GM18520 (cell line): ENCODE measurements around the gene THEM4.

ENCODE experiments used
- ATAC-seq: cut with Tn5 transposase; IDR thresholded peaks from one replicate; pipeline ENCODE4 v1.9.1; 2021; ENCODE audit not compliant: unreplicated experiment

The THEM4 gene

DNA sequence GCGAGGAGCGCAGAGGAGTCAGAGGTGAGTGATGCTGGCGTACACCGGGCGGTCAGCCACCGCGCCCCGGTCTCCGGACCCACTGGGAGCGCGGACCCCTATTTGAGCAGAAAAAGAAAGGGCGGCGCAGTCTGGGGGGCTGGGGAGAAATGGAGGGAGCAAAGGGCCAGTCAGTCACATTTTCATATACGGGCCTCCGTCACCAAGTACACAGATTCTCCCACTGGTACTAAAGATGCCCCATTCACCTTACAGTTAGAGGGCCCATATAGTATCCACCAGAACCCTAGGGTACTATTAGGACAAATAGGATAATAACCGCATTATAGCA is 70.3 kb downstream of the THEM4 start:
- no peak for ATAC-seq

DNA sequence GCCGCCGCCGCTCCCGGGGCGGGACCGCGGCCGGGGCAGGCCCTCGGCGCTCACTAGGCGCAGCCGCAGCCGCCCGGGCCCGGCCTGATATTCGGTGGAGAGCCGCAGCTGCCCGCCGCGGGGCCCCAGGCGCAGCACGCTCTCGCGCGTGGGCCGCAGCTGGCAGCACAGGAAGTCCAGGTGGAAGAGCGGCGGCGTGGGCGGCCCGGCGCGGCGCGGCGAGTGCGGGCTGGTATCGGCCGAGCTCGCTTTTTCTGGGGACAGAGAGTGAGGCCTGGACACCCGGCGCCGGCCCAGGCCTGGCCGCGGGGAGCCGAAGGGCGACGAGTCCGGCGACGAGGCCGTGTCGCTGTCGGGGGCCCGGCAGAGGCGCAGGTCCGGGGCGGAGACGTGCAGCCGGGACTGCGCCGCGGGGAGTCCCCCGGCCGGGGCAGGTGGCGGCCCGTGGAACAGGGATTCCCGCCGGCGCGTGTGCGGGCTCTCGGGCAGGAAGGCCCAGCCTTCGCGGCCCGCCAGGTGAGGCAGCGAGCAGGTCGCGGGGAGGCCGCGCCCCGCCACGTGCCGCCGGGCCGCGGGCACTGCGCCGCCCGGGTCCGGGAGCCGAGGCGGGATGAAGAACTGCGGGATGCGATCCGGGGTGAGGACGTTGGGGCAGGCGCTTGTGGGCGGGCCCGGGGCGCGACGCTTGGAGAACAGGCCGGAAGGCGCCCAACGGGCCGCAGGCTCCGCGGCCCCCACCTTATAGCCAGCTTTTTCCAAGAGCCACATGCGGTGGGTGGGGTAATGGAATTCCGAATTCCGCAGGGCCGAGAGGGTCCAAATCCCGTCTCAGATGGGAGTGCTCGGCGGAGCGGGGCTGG is 70.9 kb downstream of the THEM4 start:
- no peak for ATAC-seq

DNA sequence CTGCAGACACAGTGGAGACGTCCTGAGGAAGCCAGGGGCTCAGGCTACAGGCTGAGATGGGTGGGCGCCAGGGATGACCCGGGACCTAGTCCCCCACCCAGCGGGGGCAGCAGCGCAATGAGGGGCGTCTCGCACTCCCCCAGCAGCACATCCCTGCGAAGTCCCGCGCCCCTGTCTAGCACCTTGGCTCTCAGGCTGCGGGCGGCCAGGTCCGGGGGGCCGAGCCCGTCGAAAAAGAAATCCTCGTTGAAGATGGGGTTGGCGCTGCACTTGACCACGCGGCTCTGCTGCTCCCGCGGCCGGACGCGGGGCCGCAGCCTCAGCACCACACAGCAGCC is 71.5 kb downstream of the THEM4 start:
- no peak for ATAC-seq

GRCh38 chr1:151837197-151837596 is 72.1 kb downstream of the THEM4 start:
- no peak for ATAC-seq

- ATAC-seq = no peak
Observed at GRCh38 chr1:151835596-151835995, 73.7 kb downstream of the THEM4 start.

DNA sequence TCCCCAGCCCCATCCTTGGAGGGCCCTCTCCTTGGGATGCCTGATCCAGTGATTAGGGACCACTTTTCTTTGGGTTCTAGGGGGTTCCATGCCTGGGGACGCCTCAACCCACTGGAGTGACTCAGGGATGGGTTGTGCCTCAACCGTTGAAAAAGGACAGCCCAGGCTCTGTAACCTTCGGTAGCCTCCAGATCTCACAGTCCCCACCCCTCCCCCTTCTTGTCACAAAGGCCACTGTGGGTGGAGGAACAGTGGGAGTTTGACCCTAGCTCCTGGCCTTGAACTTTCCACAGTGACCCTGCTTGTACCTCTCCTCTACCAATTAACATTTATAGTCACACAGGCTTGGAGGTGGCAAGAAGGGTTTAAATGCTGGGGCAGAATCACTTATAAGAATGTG is 75.1 kb downstream of the THEM4 start:
- ATAC-seq = no peak

DNA sequence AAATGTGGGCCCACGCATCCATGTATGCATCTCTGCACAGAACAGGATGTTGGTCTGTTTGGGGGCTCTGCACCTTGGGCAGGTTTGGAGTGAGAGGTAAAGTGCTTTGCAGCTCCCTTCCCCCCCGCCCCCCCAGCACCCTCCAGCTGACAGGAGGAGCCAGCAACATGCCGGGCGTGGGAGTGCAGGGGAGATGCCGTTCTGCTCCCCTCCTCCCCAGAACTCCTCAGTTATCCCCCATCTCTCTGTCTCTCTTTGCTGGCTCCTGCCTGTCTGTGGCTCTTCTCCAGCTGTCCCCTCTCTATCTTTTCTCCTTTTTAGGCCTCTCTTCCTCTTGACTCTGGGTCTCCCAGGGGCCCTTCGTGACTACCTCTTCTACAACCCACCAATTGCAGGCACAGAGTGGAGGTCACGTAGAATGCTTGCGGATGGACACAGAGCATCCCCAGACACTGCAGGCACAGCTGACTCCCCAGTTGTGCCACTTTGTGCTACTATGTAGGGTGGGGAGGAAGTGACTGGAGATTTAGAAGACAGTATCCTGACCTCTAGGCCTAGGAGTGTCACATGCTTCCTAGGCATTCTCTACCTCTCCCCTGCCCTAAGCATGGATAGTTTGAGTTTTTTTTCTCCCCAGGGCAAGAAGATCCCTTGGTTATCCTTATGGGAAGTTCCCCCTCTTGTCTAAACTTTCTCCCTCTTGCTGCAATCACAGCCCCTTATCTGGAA is 76.0 kb downstream of the THEM4 start:
- no peak for ATAC-seq

- ATAC-seq = no peak
Observed at GRCh38 chr1:151832318-151832980, 76.9 kb downstream of the THEM4 start.

GRCh38 chr1:151831605-151832004 is 77.7 kb downstream of the THEM4 start, which contains the start of gene RORC:
Gene RORC (minus strand): TSS chr1:151831802. CDS start chr1:151831764, 38 bp downstream.
- no peak for ATAC-seq

DNA sequence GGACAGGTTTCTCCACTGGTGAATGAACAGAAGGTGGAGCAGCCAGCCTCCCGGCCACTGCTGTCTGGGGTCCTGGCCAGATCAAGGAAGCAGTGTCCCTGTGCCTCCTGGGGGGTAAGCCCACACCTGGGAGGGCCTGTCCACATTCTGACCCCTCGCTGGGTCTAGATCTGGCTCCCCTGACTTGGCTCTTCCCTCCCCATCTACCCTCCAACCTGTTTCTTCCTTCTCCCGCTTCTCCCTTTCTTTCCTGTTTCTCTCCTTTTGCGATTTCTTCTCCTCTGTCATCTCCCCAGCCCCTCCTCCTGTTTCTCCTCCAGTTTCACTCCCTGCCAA is 78.1 kb downstream of the THEM4 start:
- ATAC-seq = no peak

DNA sequence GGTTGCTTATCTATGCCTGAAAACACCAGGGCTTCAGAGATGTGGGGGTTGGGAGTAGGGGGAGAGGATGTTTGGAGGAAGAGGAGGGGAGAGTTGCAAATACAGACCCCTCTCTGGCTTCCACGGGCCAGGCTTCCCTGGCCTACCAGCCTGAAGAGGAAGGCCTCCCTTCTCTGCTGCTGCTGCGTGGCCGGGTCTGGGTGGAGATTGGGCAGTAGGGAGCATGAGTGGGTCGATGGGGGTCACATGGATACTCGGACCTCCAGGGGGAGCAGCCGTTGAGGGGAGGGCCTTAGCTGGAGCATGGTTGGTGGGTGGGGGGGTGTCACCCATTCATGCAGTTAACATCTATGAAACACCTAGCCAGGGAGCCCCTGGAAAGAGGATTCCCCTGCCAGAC is 79.3 kb downstream of the THEM4 start:
- no peak for ATAC-seq

- no peak for ATAC-seq
Observed at GRCh38 chr1:151829352-151830046, 79.8 kb downstream of the THEM4 start.

DNA sequence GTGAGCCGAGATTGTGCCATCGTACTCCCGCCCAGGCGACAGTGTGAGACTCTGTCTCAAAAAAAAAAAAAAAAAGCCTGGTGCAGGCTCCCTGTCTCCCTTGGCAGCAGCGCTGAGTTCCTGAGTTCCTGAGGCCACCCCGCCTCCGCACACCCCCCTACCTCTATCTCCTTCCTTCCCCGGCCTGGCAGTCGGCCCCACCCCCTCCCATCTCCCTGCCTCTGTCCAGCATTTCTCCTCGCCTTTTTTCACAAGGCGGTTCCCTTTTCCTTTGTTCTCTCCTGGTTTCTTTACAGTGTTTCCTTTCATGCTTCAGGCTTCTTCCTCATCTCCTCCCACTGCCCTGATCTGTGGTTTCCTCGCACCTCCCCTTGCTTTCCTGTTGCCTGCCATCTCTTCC is 80.4 kb downstream of the THEM4 start:
- ATAC-seq = no peak

GRCh38 chr1:151827853-151828252 is 81.5 kb downstream of the THEM4 start:
- no peak for ATAC-seq

GRCh38 chr1:151825751-151826660 is 83.3 kb downstream of the THEM4 start:
- ATAC-seq = no peak

GRCh38 chr1:151825204-151825603 is 84.1 kb downstream of the THEM4 start:
- no peak for ATAC-seq
